ENCODE results near the gene CUL9.

- TF ChIP-seq EP300 (conservative IDR thresholded peaks at IDR 0.05; ENCODE audit: poor library complexity, severe bottlenecking): no peak
- no peak for TF ChIP-seq REST (IDR thresholded peaks at IDR 0.05; ENCODE audit: borderline replicate concordance)
- TF ChIP-seq POLR2AphosphoS5 (IDR thresholded peaks at IDR 0.05): no peak
Measured at GRCh38 chr6:43215066-43215465, 33.1 kb downstream of the CUL9 start.
